Keratinocyte (primary cell): Measurements from ENCODE around the gene TUBGCP3. TPM values are rescaled to one million over a fixed set of nuclear protein-coding genes. Genes with fewer than 3 reads are reported as not detected.

ENCODE experiments used
- DNase-seq: peaks from one replicate; pipeline ENCODE4 v3.0.0-alpha.2; 2011; ENCODE audit warnings: low read depth, missing footprints, low spot score
- FAIRE-seq: peaks from 2 replicates; lab custom pipeline; 2011; peaks lifted over from hg19 to GRCh38; lab: Jason Lieb, UNC
- H2AFZ ChIP-seq: 2 replicates; pipeline ENCODE4 v1.6.0; 2012; ENCODE audit warnings: low read length, control low read depth, inconsistent platforms; ENCODE audit not compliant: control insufficient read depth
- H3K27ac ChIP-seq: 2 replicates; pipeline ENCODE4 v1.5.1; 2011; ENCODE audit warnings: low read length; ENCODE audit not compliant: control insufficient read depth, insufficient read depth
- H3K27me3 ChIP-seq: 3 replicates; pipeline ENCODE4 v1.6.0; 2011; ENCODE audit warnings: low read length; ENCODE audit not compliant: control insufficient read depth, insufficient read depth; ENCODE audit errors: extremely low read depth
- H3K36me3 ChIP-seq, 2 experiments: 2 replicates in 1 of 2; 3 replicates in 1 of 2; pipeline ENCODE4 v1.5.1; 2011; ENCODE audit warnings: low read length in 2 of 2, mild to moderate bottlenecking in 1 of 2; ENCODE audit not compliant: control insufficient read depth in 2 of 2, insufficient read depth in 2 of 2; ENCODE audit errors: extremely low read depth in 1 of 2
- H3K4me1 ChIP-seq: 3 replicates; pipeline ENCODE4 v1.5.1; 2011; ENCODE audit warnings: low read length; ENCODE audit not compliant: control insufficient read depth, insufficient read depth; ENCODE audit errors: extremely low read depth
- H3K4me2 ChIP-seq: 3 replicates; pipeline ENCODE4 v1.6.0; 2011; ENCODE audit warnings: low read depth, low read length; ENCODE audit not compliant: control insufficient read depth, insufficient read depth; ENCODE audit errors: extremely low read depth
- H3K4me3 ChIP-seq, 3 experiments: fragments of 200-600 bp in 1 of 3; sonication (generic) in 1 of 3; 2 replicates in 2 of 3; 3 replicates in 1 of 3; pipeline ENCODE4 v1.5.1; 2011 to 2016; ENCODE audit warnings: low read length in 3 of 3, mild to moderate bottlenecking in 3 of 3, control low read depth in 2 of 3, inconsistent platforms in 1 of 3, low read depth in 1 of 3, mixed read lengths in 1 of 3, mixed run types in 1 of 3, moderate library complexity in 1 of 3; ENCODE audit not compliant: control insufficient read depth in 2 of 3, insufficient read depth in 2 of 3; ENCODE audit errors: extremely low read depth in 1 of 3
- H3K79me2 ChIP-seq: 2 replicates; pipeline ENCODE4 v1.6.0; 2012; ENCODE audit warnings: low read length; ENCODE audit not compliant: control insufficient read depth, insufficient read depth
- H3K9ac ChIP-seq: 3 replicates; pipeline ENCODE4 v1.6.0; 2011; ENCODE audit warnings: low read length; ENCODE audit not compliant: control insufficient read depth, insufficient read depth; ENCODE audit errors: extremely low read depth
- H3K9me1 ChIP-seq: 3 replicates; pipeline ENCODE4 v1.6.0; 2011; ENCODE audit warnings: low read length; ENCODE audit not compliant: control insufficient read depth, insufficient read depth; ENCODE audit errors: extremely low read depth
- H3K9me3 ChIP-seq: 2 replicates; pipeline ENCODE4 v1.5.1; 2012; ENCODE audit warnings: low read depth, low read length; ENCODE audit not compliant: control insufficient read depth
- H4K20me1 ChIP-seq: 3 replicates; pipeline ENCODE4 v1.6.0; 2011; ENCODE audit warnings: low read length; ENCODE audit not compliant: control insufficient read depth, insufficient read depth; ENCODE audit errors: extremely low read depth
- EZH2 ChIP-seq: IDR thresholded peaks from one replicate; pipeline ENCODE4 v1.6.1; 2012; ENCODE audit warnings: inconsistent platforms, mild to moderate bottlenecking, low read length, moderate library complexity
- dilution Hi-C: fragments of 300-500 bp; cut with MboI; formaldehyde crosslinking; loops from one replicate; pipeline ENCODE4 v1.7.0; 2020; ENCODE audit warnings: low sequenced_read_pairs; ENCODE audit not compliant: extremely low pct_ligation_motif_present
- polyA plus RNA-seq, 5 experiments: library from polyadenylated mRNA; depleted of rRNA in 3 of 5; stranded (reverse) in 3 of 5; stranded (forward) in 1 of 5; unstranded in 1 of 5; fragments of >200 nt; gene quantifications; 1 replicate in 1 of 5; 2 replicates in 3 of 5; 3 replicates in 1 of 5; pipeline versions ENCODE4 v1.2.1 to v1.2.3, GENCODE V29; 2011 to 2012; ENCODE audit warnings: missing spikeins in 2 of 5, low read depth in 1 of 5, low replicate concordance in 1 of 5
- TF ChIP-seq, protein P1 (sequence below), 3 experiments: IDR thresholded peaks in 1 of 3; conservative IDR thresholded peaks in 1 of 3; optimal IDR thresholded peaks in 1 of 3; 2 replicates in 2 of 3; 3 replicates in 1 of 3; pipeline versions ENCODE3 to v1.5.1; 2011; ENCODE audit warnings: low read length in 3 of 3, mild to moderate bottlenecking in 3 of 3, moderate library complexity in 2 of 3, control low read depth in 1 of 3, inconsistent platforms in 1 of 3; ENCODE audit not compliant: insufficient read depth in 2 of 3; ENCODE audit errors: extremely low read depth in 1 of 3

The TUBGCP3 gene
- polyA plus RNA-seq, 1 donor (not counting 4 experiments of a cell fraction or from before 2014, with no cell fraction given) = 14.0 TPM

DNA sequence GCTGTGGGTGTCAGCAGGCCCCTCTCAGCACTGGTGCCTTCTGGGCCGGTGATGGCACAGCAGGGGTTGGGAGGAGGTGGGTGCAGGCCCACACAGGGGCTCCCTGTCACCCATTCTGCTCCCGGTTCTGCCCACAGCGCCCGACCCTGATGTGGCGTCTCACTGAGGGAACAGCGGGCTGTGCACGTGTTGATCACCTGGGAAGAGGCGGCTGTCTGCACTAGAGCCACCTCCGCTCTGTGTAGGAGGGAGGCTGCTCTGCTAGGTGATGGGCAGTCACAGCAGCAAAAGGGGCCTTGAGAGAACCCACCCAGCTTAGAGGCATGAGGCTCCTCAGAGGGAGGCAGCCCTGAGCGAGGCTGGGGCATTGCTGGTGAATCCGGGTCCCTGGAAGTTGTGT is 39.2 kb upstream of the TUBGCP3 start:
- peaks cover 24% of the 10 kb centered on the region for H3K27me3 ChIP-seq
- H2AFZ ChIP-seq = no peak overlapping the region
- no peak overlapping the region for H3K4me3 ChIP-seq
- H3K9me3 ChIP-seq = no peaks in the 10 kb centered on the region
- H3K79me2 ChIP-seq = no peaks in the 10 kb centered on the region
- H3K4me1 ChIP-seq = no peaks in the 10 kb centered on the region
- dilution Hi-C loops = no loop called here
- H3K9me1 ChIP-seq = no peaks in the 10 kb centered on the region
- H3K9ac ChIP-seq = no peak overlapping the region
- H3K4me2 ChIP-seq = no peak overlapping the region
- no peaks in the 10 kb centered on the region for H3K36me3 ChIP-seq
- no peak for TF ChIP-seq EZH2
- TF ChIP-seq, protein P1, sequence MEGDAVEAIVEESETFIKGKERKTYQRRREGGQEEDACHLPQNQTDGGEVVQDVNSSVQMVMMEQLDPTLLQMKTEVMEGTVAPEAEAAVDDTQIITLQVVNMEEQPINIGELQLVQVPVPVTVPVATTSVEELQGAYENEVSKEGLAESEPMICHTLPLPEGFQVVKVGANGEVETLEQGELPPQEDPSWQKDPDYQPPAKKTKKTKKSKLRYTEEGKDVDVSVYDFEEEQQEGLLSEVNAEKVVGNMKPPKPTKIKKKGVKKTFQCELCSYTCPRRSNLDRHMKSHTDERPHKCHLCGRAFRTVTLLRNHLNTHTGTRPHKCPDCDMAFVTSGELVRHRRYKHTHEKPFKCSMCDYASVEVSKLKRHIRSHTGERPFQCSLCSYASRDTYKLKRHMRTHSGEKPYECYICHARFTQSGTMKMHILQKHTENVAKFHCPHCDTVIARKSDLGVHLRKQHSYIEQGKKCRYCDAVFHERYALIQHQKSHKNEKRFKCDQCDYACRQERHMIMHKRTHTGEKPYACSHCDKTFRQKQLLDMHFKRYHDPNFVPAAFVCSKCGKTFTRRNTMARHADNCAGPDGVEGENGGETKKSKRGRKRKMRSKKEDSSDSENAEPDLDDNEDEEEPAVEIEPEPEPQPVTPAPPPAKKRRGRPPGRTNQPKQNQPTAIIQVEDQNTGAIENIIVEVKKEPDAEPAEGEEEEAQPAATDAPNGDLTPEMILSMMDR (optimal IDR thresholded peaks at IDR 0.05 in 1 of 3, IDR thresholded peaks at IDR 0.05 in 1 of 3, conservative IDR thresholded peaks at IDR 0.05 in 1 of 3; ENCODE audit: extremely low read depth in 1 of 3, insufficient read depth in 2 of 3, low read length in 3 of 3) = no peak
- H3K27ac ChIP-seq = no peak overlapping the region
- no peak for FAIRE-seq
- no peaks in the 10 kb centered on the region for H4K20me1 ChIP-seq
- DNase-seq = no peak

GRCh38 chr13:112626761-112627160 is 38.8 kb upstream of the TUBGCP3 start:
- H3K4me3 ChIP-seq = no peak overlapping the region
- FAIRE-seq = no peak
- H4K20me1 ChIP-seq = no peaks in the 10 kb centered on the region
- dilution Hi-C loops = no loop called here
- no peaks in the 10 kb centered on the region for H3K9me1 ChIP-seq
- H3K9ac ChIP-seq = no peak overlapping the region
- H3K27me3 ChIP-seq = peaks cover 24% of the 10 kb centered on the region
- H3K79me2 ChIP-seq = no peaks in the 10 kb centered on the region
- H3K4me1 ChIP-seq = no peaks in the 10 kb centered on the region
- no peak for DNase-seq
- no peak overlapping the region for H3K4me2 ChIP-seq
- no peak overlapping the region for H2AFZ ChIP-seq
- no peaks in the 10 kb centered on the region for H3K9me3 ChIP-seq
- TF ChIP-seq EZH2 = no peak
- TF ChIP-seq, protein P1 (optimal IDR thresholded peaks at IDR 0.05 in 1 of 3, IDR thresholded peaks at IDR 0.05 in 1 of 3, conservative IDR thresholded peaks at IDR 0.05 in 1 of 3; ENCODE audit: extremely low read depth in 1 of 3, insufficient read depth in 2 of 3, low read length in 3 of 3) = no peak
- no peaks in the 10 kb centered on the region for H3K36me3 ChIP-seq
- H3K27ac ChIP-seq = no peak overlapping the region
